IMR-90 (cell line): ENCODE measurements around the gene LELP1. TPM values are rescaled to one million over a fixed set of nuclear protein-coding genes. Genes with fewer than 3 reads are reported as not detected.

Source experiments
- ATAC-seq: fragments of 200-7000 bp; cut with Tn5 transposase; 2 replicates; pipeline ENCODE4 v1.9.1; 2020; ENCODE audit warnings: low read depth, mild to moderate bottlenecking, moderate library complexity
- BruUV-seq: library from RNA; stranded (reverse); fragments of 400-500 nt; replicated peaks from 2 replicates; lab custom pipeline; 2021; lab: Mats Ljungman, UMichigan
- CTCF ChIA-PET: fragments of 300-600 bp; formaldehyde crosslinking; extraction: SDS; loops from one replicate; lab custom pipeline; 2021; ENCODE audit warnings: antibody characterized with exemption; lab: Yijun Ruan, JAX
- POLR2A ChIA-PET: fragments of 300-600 bp; sonication (Branson Sonifier 250); formaldehyde crosslinking; loops from one replicate; lab custom pipeline; 2022; ENCODE audit warnings: antibody characterized with exemption; ENCODE audit not compliant: unreplicated experiment; lab: Charles Lee
- DNase-seq: peaks from one replicate; pipeline ENCODE4 v3.0.0; 2013
- H2AFZ ChIP-seq: replicated peaks from 2 replicates; pipeline ENCODE3; 2013; ENCODE audit warnings: low read length, mild to moderate bottlenecking; ENCODE audit not compliant: poor library complexity
- H2AK5ac ChIP-seq: 2 replicates; pipeline ENCODE4 v1.6.1; 2013; ENCODE audit warnings: low read depth, low read length, inconsistent platforms
- H2AK9ac ChIP-seq: replicated peaks from 2 replicates; pipeline ENCODE3; 2013; ENCODE audit warnings: mild to moderate bottlenecking, low read depth, low read length, moderate library complexity; ENCODE audit not compliant: poor library complexity
- H2BK120ac ChIP-seq: 2 replicates; pipeline ENCODE4 v1.6.1; 2013; ENCODE audit warnings: low read depth, low read length, inconsistent platforms
- H2BK15ac ChIP-seq: 3 replicates; pipeline ENCODE4 v1.6.1; 2013; ENCODE audit warnings: low read depth, low read length, inconsistent platforms
- H2BK20ac ChIP-seq: 2 replicates; pipeline ENCODE4 v1.6.1; 2013; ENCODE audit warnings: low read depth, mild to moderate bottlenecking, inconsistent platforms, low read length, moderate library complexity
- H2BK5ac ChIP-seq: 2 replicates; pipeline ENCODE4 v1.6.1; 2013; ENCODE audit warnings: mild to moderate bottlenecking, low read depth, low read length, inconsistent platforms; ENCODE audit not compliant: poor library complexity, severe bottlenecking
- H3K14ac ChIP-seq: replicated peaks from 2 replicates; pipeline ENCODE4 v1.6.1; 2013; ENCODE audit warnings: low read depth, low read length, inconsistent platforms
- H3K18ac ChIP-seq: 2 replicates; pipeline ENCODE4 v1.6.1; 2013; ENCODE audit warnings: low read depth, low read length, control low read depth
- H3K23ac ChIP-seq: 2 replicates; pipeline ENCODE4 v1.6.1; 2013; ENCODE audit warnings: low read depth, low read length, inconsistent platforms
- H3K27ac ChIP-seq: 2 replicates; pipeline ENCODE4 v1.5.1; 2013; ENCODE audit warnings: mild to moderate bottlenecking, control low read depth, low read length; ENCODE audit not compliant: insufficient read depth
- H3K27me3 ChIP-seq: 2 replicates; pipeline ENCODE4 v1.6.1; 2013; ENCODE audit warnings: low read length; ENCODE audit not compliant: control insufficient read depth, insufficient read depth
- H3K36me3 ChIP-seq: 2 replicates; pipeline ENCODE4 v1.6.1; 2013; ENCODE audit warnings: low read length, mixed read lengths; ENCODE audit not compliant: control insufficient read depth, insufficient read depth
- H3K4ac ChIP-seq: 2 replicates; pipeline ENCODE4 v1.6.1; 2013; ENCODE audit warnings: low read depth, low read length, inconsistent platforms
- H3K4me1 ChIP-seq: 2 replicates; pipeline ENCODE4 v1.6.1; 2013; ENCODE audit warnings: low read length, mixed read lengths; ENCODE audit not compliant: control insufficient read depth, insufficient read depth
- H3K4me2 ChIP-seq: 2 replicates; pipeline ENCODE4 v1.6.1; 2013; ENCODE audit warnings: low read depth, mild to moderate bottlenecking, control low read depth, low read length, moderate library complexity
- H3K4me3 ChIP-seq: 2 replicates; pipeline ENCODE4 v1.5.1; 2013; ENCODE audit warnings: low read depth, mild to moderate bottlenecking, control low read depth, low read length, moderate library complexity; ENCODE audit not compliant: insufficient read depth
- H3K56ac ChIP-seq: 2 replicates; pipeline ENCODE4 v1.6.1; 2013; ENCODE audit warnings: low read length, inconsistent platforms; ENCODE audit not compliant: insufficient read depth; ENCODE audit errors: extremely low read depth
- H3K79me1 ChIP-seq, 2 experiments: 2 replicates each; pipeline ENCODE4 v1.6.1; 2013; ENCODE audit warnings: low read length in 2 of 2, inconsistent platforms in 1 of 2, low read depth in 1 of 2
- H3K9ac ChIP-seq: 2 replicates; pipeline ENCODE4 v1.6.1; 2013; ENCODE audit warnings: low read depth, low read length, control low read depth
- H3K9me1 ChIP-seq: 2 replicates; pipeline ENCODE4 v1.6.1; 2013; ENCODE audit warnings: low read length, inconsistent platforms; ENCODE audit not compliant: insufficient read depth
- H3K9me3 ChIP-seq: 2 replicates; pipeline ENCODE4 v1.6.1; 2013; ENCODE audit warnings: low read length; ENCODE audit not compliant: control insufficient read depth, insufficient read depth
- H4K20me1 ChIP-seq: 2 replicates; pipeline ENCODE4 v1.6.1; 2013; ENCODE audit warnings: low read length, inconsistent platforms; ENCODE audit not compliant: insufficient read depth
- H4K5ac ChIP-seq: 2 replicates; pipeline ENCODE4 v1.6.1; 2013; ENCODE audit warnings: mild to moderate bottlenecking, low read depth, low read length, control low read depth
- H4K8ac ChIP-seq, 2 experiments: 2 replicates each; pipeline ENCODE4 v1.6.1; 2013; ENCODE audit warnings: low read depth in 2 of 2, low read length in 2 of 2, control low read depth in 1 of 2, inconsistent platforms in 1 of 2
- H4K91ac ChIP-seq: 2 replicates; pipeline ENCODE4 v1.6.1; 2013; ENCODE audit warnings: low read depth, low read length, inconsistent platforms; ENCODE audit not compliant: insufficient read depth
- BHLHE40 ChIP-seq: fragments of 150-350 bp; IDR thresholded peaks from 2 replicates; pipeline ENCODE4 v1.6.1; 2016; ENCODE audit warnings: mild to moderate bottlenecking, low read depth, low read length
- CEBPB ChIP-seq: IDR thresholded peaks from 2 replicates; pipeline ENCODE4 v1.6.1; 2012; ENCODE audit warnings: low read depth, low read length, improper control_type of control experiment
- ELK1 ChIP-seq: fragments of 150-350 bp; IDR thresholded peaks from 2 replicates; pipeline ENCODE4 v1.6.1; 2016; ENCODE audit warnings: low read depth, mild to moderate bottlenecking, low read length, moderate library complexity, borderline replicate concordance
- FOS ChIP-seq: fragments of 150-350 bp; IDR thresholded peaks from 2 replicates; pipeline ENCODE4 v1.6.1; 2016; ENCODE audit warnings: low read depth, low read length
- MAFK ChIP-seq: IDR thresholded peaks from 2 replicates; pipeline ENCODE4 v1.6.1; 2012; ENCODE audit warnings: low read depth, low read length, improper control_type of control experiment
- MXI1 ChIP-seq: IDR thresholded peaks from 2 replicates; pipeline ENCODE4 v1.6.1; 2012; ENCODE audit warnings: low read depth, mild to moderate bottlenecking, low read length, moderate library complexity, borderline replicate concordance
- POLR2A ChIP-seq: IDR thresholded peaks from 2 replicates; pipeline ENCODE4 v1.6.1; 2012; ENCODE audit warnings: mild to moderate bottlenecking, low read depth, low read length
- RAD21 ChIP-seq: IDR thresholded peaks from 2 replicates; pipeline ENCODE4 v1.6.1; 2012; ENCODE audit warnings: low read length, improper control_type of control experiment
- RFX5 ChIP-seq: IDR thresholded peaks from 2 replicates; pipeline ENCODE4 v1.8.0; 2012; ENCODE audit warnings: low read depth, mild to moderate bottlenecking, low read length, moderate library complexity
- WGBS, 2 experiments: methylation state at CpG; one replicate each; pipeline versions ENCODE4 v1.1.5 to v1.1.7; 2013; ENCODE audit warnings: missing lambda C conversion rate in 2 of 2; ENCODE audit not compliant: insufficient read length in 1 of 2; ENCODE audit errors: extremely low coverage in 2 of 2; 5-methylcytosine and 5-hydroxymethylcytosine counted together
- dilution Hi-C: fragments of 300-500 bp; cut with HindIII; formaldehyde crosslinking; loops from one replicate; pipeline ENCODE4 v1.14.3; 2018; ENCODE audit warnings: low sequenced_read_pairs; ENCODE audit not compliant: unreplicated experiment
- in situ Hi-C: fragments of 300-500 bp; cut with MboI; formaldehyde crosslinking; loops from 3 replicates; pipeline ENCODE4 v1.14.3; 2019; ENCODE audit warnings: low sequenced_read_pairs, inconsistent platforms, mixed read lengths
- intact Hi-C: fragments of 100-400 bp; cut with micrococcal nuclease; formaldehyde crosslinking; loops from 2 replicates; pipeline ENCODE4 v1.10.0; 2022
- polyA plus RNA-seq, 3 experiments: library from polyadenylated mRNA; depleted of rRNA; stranded (reverse); fragments of >200 nt; gene quantifications; 2 replicates each; pipeline ENCODE4 v1.2.3, GENCODE V29; 2012; ENCODE audit warnings: low replicate concordance in 1 of 3
- total RNA-seq: library from RNA; depleted of rRNA; stranded (reverse); fragments of >200 nt; gene quantifications from 2 replicates; pipeline ENCODE4 v1.2.3, GENCODE V29; 2012
- TF ChIP-seq, protein P1 (sequence below): conservative IDR thresholded peaks from 2 replicates; pipeline ENCODE4 v1.5.1; 2012; ENCODE audit warnings: mild to moderate bottlenecking, low read depth, low read length, improper control_type of control experiment
- TF ChIP-seq, protein P2 (sequence below): fragments of 150-350 bp; IDR thresholded peaks from 2 replicates; pipeline ENCODE4 v1.6.1; 2017; ENCODE audit warnings: mild to moderate bottlenecking, antibody characterized with exemption, low read length, low read depth

The LELP1 gene
- total and polyA plus RNA-seq, 2 of the 4 experiments (the other 2 are of a cell fraction) = not detected

DNA sequence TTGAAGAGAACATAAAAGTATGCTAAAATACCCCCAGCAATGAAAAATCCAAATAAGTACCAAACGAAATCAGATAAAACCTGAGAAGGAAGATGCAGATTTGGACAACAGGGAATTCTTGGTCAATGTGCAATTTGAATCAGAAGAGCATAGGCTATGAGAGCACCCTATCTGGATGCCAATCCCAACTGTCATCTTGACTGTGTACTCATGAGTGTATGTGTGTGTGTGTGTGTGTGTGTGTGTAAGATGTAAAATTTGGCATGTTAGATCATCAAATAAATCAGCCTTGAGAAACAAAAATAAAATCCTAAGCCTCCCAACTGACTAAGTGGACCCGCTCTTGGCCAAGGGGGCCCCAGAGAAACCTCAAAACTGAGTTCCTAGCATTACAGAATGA, 34.5 kb upstream of the LELP1 start:
- H3K4me1 ChIP-seq = no peaks in the 10 kb centered on the region
- in situ Hi-C loops = no loop called here
- no TSS peak for BruUV-seq

More for the DNA sequence above, 34.5 kb upstream of the LELP1 start:
- Histone ChIP-seq H2BK15ac (no peak overlapping the region), H2BK5ac (no peak overlapping the region), H3K14ac (no peak overlapping the region), H4K5ac (no peak overlapping the region), H2BK120ac (no peak overlapping the region), H2BK20ac (no peak overlapping the region), H2AK5ac (no peak overlapping the region), H3K79me1 (no peaks in the 10 kb centered on the region), H3K23ac (no peak overlapping the region), H2AK9ac (no peak overlapping the region), H3K4ac (no peak overlapping the region), H3K56ac (no peak overlapping the region), H4K20me1 (no peaks in the 10 kb centered on the region), H2AFZ (no peak overlapping the region), H3K27me3 (no peaks in the 10 kb centered on the region), H3K9me3 (no peaks in the 10 kb centered on the region), H3K18ac (no peak overlapping the region), H3K4me3 (no peak overlapping the region), H3K27ac (no peak overlapping the region), H4K91ac (no peak overlapping the region), H3K9me1 (no peaks in the 10 kb centered on the region), H3K36me3 (no peaks in the 10 kb centered on the region), H3K9ac (no peak overlapping the region), H4K8ac (no peak overlapping the region), H3K4me2 (no peak overlapping the region)
- CTCF ChIA-PET = no interaction called here
- ATAC-seq = no peak
- dilution Hi-C loops (no loop called here), intact Hi-C loops (no loop called here)
- TF ChIP-seq POLR2A (no peak), FOS (no peak), ELK1 (no peak), MXI1 (no peak), MAFK (no peak), RAD21 (no peak), BHLHE40 (no peak), CEBPB (no peak), RFX5 (no peak)
- TF ChIP-seq, protein P1, sequence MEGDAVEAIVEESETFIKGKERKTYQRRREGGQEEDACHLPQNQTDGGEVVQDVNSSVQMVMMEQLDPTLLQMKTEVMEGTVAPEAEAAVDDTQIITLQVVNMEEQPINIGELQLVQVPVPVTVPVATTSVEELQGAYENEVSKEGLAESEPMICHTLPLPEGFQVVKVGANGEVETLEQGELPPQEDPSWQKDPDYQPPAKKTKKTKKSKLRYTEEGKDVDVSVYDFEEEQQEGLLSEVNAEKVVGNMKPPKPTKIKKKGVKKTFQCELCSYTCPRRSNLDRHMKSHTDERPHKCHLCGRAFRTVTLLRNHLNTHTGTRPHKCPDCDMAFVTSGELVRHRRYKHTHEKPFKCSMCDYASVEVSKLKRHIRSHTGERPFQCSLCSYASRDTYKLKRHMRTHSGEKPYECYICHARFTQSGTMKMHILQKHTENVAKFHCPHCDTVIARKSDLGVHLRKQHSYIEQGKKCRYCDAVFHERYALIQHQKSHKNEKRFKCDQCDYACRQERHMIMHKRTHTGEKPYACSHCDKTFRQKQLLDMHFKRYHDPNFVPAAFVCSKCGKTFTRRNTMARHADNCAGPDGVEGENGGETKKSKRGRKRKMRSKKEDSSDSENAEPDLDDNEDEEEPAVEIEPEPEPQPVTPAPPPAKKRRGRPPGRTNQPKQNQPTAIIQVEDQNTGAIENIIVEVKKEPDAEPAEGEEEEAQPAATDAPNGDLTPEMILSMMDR = no peak
- TF ChIP-seq, protein P2, sequence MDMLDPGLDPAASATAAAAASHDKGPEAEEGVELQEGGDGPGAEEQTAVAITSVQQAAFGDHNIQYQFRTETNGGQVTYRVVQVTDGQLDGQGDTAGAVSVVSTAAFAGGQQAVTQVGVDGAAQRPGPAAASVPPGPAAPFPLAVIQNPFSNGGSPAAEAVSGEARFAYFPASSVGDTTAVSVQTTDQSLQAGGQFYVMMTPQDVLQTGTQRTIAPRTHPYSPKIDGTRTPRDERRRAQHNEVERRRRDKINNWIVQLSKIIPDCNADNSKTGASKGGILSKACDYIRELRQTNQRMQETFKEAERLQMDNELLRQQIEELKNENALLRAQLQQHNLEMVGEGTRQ = no peak
- no peak for DNase-seq
- POLR2A ChIA-PET = no interaction called here
- WGBS, 2 experiments = no CpG with 5 or more reads among the region's 2 CpGs
